Naive thymus-derived CD8-positive, alpha-beta T cell (primary cell): ENCODE data around the gene PRMT5. TPM values are rescaled to one million over a fixed set of nuclear protein-coding genes. Genes with fewer than 3 reads are reported as not detected.

ENCODE experiments used
- ATAC-seq, 2 donors: fragments of 150-1000 bp; cut with Tn5 transposase in 1 of 2; sonication (Bioruptor Pico), chemical (Tn5 transposase) in 1 of 2; 1 replicate in 1 of 2; 2 replicates in 1 of 2; pipeline ENCODE4 v1.10.0; 2021; ENCODE audit warnings: mild to moderate bottlenecking in 2 of 2, moderate library complexity in 2 of 2
- POLR2A ChIA-PET: fragments of 350-600 bp; sonication (Branson Sonifier 250); formaldehyde crosslinking; loops from one replicate; lab custom pipeline; 2021; ENCODE audit warnings: antibody characterized with exemption; lab: Charles Lee
- DNase-seq, 10 donors: peaks; one replicate each; pipeline versions ENCODE4 v3.0.0 to v3.0.0-alpha.2; 2020 to 2022
- H3K27ac Mint-ChIP-seq, 10 donors: one replicate each; pipeline ENCODE4 v1.8.0; 2020 to 2022; ENCODE audit warnings: mild to moderate bottlenecking in 10 of 10, mixed read lengths in 10 of 10, moderate library complexity in 4 of 10, inconsistent platforms in 1 of 10
- H3K27me3 Mint-ChIP-seq, 5 donors: one replicate each; pipeline ENCODE4 v1.8.0; 2021 to 2022; ENCODE audit warnings: mixed read lengths in 5 of 5
- H3K36me3 Mint-ChIP-seq, 3 donors: one replicate each; pipeline ENCODE4 v1.8.0; 2020 to 2022; ENCODE audit warnings: mixed read lengths in 3 of 3, mild to moderate bottlenecking in 2 of 3, inconsistent platforms in 1 of 3
- H3K4me1 Mint-ChIP-seq, 4 donors: one replicate each; pipeline ENCODE4 v1.8.0; 2021 to 2022; ENCODE audit warnings: mixed read lengths in 4 of 4
- H3K4me3 Mint-ChIP-seq, 10 donors: one replicate each; pipeline ENCODE4 v1.8.0; 2020 to 2022; ENCODE audit warnings: mild to moderate bottlenecking in 10 of 10, mixed read lengths in 10 of 10, moderate library complexity in 6 of 10, inconsistent platforms in 1 of 10
- H3K9me3 Mint-ChIP-seq, 9 donors: one replicate each; pipeline ENCODE4 v1.8.0; 2020 to 2022; ENCODE audit warnings: mixed read lengths in 9 of 9, mild to moderate bottlenecking in 3 of 9, inconsistent platforms in 1 of 9, moderate library complexity in 1 of 9
- polyA plus RNA-seq, 3 donors: library from polyadenylated mRNA; unstranded; fragments of 300-500 nt; fragmentation: Illumina TruSeq; gene quantifications; one replicate each; pipeline ENCODE4 v1.2.3, GENCODE V29; 2021
- total RNA-seq, 8 experiments: library from RNA in 2 of 8; stranded (reverse) in 2 of 8; gene quantifications; one replicate each; pipeline ENCODE4 v1.2.3 and lab custom pipeline; 2021 to 2026

PRMT5 gene
- total and polyA plus RNA-seq, 5 experiments from 2014 or later = 37.7 to 67.3 (median 42.4) TPM

- DNase-seq (no peak), ATAC-seq (no peak)
- Mint-ChIP-seq H3K36me3 (peaks cover 0 to 16% (median 0%) of the 10 kb centered on the region in 3 donors), H3K9me3 (no peaks in the 10 kb centered on the region), H3K4me3 (no peak overlapping the region), H3K27me3 (no peaks in the 10 kb centered on the region), H3K4me1 (peaks cover 21 to 31% (median 23%) of the 10 kb centered on the region in 4 donors), H3K27ac (peak overlapping the region in 2 of 10 donors; percentile 24 to 41)
- POLR2A ChIA-PET = interaction anchor here (0.6 to 2.3 kb wide), 2 partner anchors 21 to 322 kb away, joined by 3 to 11 read pairs; partner anchors contain the start of gene LRP10
These were observed 36.7 kb downstream of the PRMT5 start for GRCh38 chr14:22892488-22892887.

DNA sequence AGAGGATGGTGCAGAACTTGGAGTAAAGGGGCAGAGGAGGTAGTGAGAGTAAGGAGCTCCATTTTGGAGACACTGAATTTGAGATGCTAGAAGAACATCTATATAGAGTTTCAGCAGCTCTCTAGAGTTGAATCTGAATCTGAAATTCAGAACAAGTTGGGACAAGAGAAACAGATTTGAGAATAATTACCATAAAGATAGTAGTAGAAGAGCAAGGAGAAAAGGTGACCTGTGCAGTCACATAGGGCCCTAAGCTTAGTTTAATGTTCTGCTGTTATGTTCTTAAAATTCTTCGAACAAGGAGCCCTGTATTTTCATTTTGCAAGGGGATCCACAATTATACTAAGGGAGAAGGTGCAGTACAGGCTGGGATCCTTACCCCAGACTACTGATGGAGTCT lies 38.8 kb downstream of the PRMT5 start:
- peak overlapping the region in 2 of 10 donors; percentile 3 to 24 for H3K4me3 Mint-ChIP-seq
- H3K4me1 Mint-ChIP-seq = peaks cover 24 to 45% (median 39%) of the 10 kb centered on the region in 4 donors
- no peak for DNase-seq
- ATAC-seq = no peak
- POLR2A ChIA-PET = interaction anchor here (0.7 to 11.2 kb wide), 5 partner anchors 9 to 341 kb away, joined by 3 to 118 read pairs (median 5); partner anchors contain the start of gene LRP10
- no peaks in the 10 kb centered on the region for H3K27me3 Mint-ChIP-seq
- H3K36me3 Mint-ChIP-seq = peaks cover 0 to 16% (median 0%) of the 10 kb centered on the region in 3 donors
- peak overlapping the region in 4 of 10 donors; percentile 6 to 49 (median 38) for H3K27ac Mint-ChIP-seq
- H3K9me3 Mint-ChIP-seq = no peaks in the 10 kb centered on the region

DNA sequence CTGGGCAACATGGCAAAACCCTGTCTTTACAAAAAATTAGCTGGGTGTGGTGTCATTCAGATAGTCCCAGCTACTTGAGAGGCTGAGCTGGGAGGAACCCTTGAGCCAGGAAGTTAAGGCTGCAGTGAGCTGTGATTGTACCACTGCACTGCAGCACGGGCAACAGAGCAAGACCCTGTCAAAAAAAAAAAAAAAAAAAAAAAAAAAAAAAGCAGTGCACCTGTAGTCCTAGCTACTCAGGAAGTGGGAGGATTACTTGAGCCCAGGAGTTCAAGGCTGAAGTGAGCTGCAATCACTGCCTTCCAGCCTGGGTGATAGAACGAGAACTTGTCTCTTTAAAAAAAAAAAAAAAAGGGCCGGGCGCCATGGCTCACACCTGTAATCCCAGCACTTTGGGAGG lies 40.5 kb downstream of the PRMT5 start:
- H3K4me1 Mint-ChIP-seq = peaks cover 26 to 54% (median 50%) of the 10 kb centered on the region in 4 donors

GRCh38 chr14:22887990-22888378 lies 41.2 kb downstream of the PRMT5 start:
- no peaks in the 10 kb centered on the region for H3K9me3 Mint-ChIP-seq
- no peaks in the 10 kb centered on the region for H3K27me3 Mint-ChIP-seq
- peaks cover 0 to 10% (median 0%) of the 10 kb centered on the region in 3 donors for H3K36me3 Mint-ChIP-seq
- DNase-seq (peak in 9 of 10 donors; percentile 22 to 70 (median 37)), ATAC-seq (peak; percentile 21 to 36)
- H3K4me3 Mint-ChIP-seq = peak overlapping the region; percentile 82 to 94 (median 90)
- peak overlapping the region; percentile 72 to 95 (median 92) for H3K27ac Mint-ChIP-seq
- POLR2A ChIA-PET = interaction anchor here (0.7 to 11.2 kb wide), 7 partner anchors 8 to 187 kb away, joined by 3 to 118 read pairs (median 4); partner anchors contain the start of genes LRP10 and RBM23
- H3K4me1 Mint-ChIP-seq = peaks cover 27 to 59% (median 56%) of the 10 kb centered on the region in 4 donors

More for the DNA sequence above, 40.5 kb downstream of the PRMT5 start:
- Mint-ChIP-seq H3K27me3 (no peaks in the 10 kb centered on the region), H3K27ac (peak overlapping the region in 9 of 10 donors; percentile 66 to 95 (median 90)), H3K9me3 (no peaks in the 10 kb centered on the region), H3K4me3 (peak overlapping the region; percentile 22 to 94 (median 90)), H3K36me3 (peaks cover 0 to 14% (median 0%) of the 10 kb centered on the region in 3 donors)
- DNase-seq (peak in 2 of 10 donors; percentile 24 to 28), ATAC-seq (no peak)
- POLR2A ChIA-PET = interaction anchor here (0.6 to 11.2 kb wide), 10 partner anchors 8 to 186 kb away, joined by 3 to 118 read pairs (median 4); partner anchors contain the start of genes LRP10 and RBM23

- no peaks in the 10 kb centered on the region for H3K27me3 Mint-ChIP-seq
- peaks cover 31 to 64% (median 61%) of the 10 kb centered on the region in 4 donors for H3K4me1 Mint-ChIP-seq
- ATAC-seq (peak; percentile 16 to 36), DNase-seq (peak in 8 of 10 donors; percentile 9 to 61 (median 17))
- H3K36me3 Mint-ChIP-seq = peaks cover 0 to 10% (median 0%) of the 10 kb centered on the region in 3 donors
- no peaks in the 10 kb centered on the region for H3K9me3 Mint-ChIP-seq
- peak overlapping the region; percentile 82 to 94 (median 90) for H3K4me3 Mint-ChIP-seq
- H3K27ac Mint-ChIP-seq = peak overlapping the region; percentile 90 to 95 (median 92)
- POLR2A ChIA-PET = interaction anchor here (0.5 to 11.2 kb wide), 9 partner anchors 14 to 1920 kb away, joined by 3 to 118 read pairs (median 3); partner anchors contain the start of genes HAUS4 and LRP10
These were observed 41.8 kb downstream of the PRMT5 start for GRCh38 chr14:22887260-22887989.

GRCh38 chr14:22886500-22887259 lies 42.5 kb downstream of the PRMT5 start:
- Mint-ChIP-seq H3K9me3 (no peaks in the 10 kb centered on the region), H3K4me3 (peak overlapping the region; percentile 82 to 94 (median 90)), H3K4me1 (peaks cover 35 to 67% (median 66%) of the 10 kb centered on the region in 4 donors), H3K27me3 (no peaks in the 10 kb centered on the region), H3K27ac (peak overlapping the region; percentile 90 to 95 (median 92)), H3K36me3 (peaks cover 0 to 7% (median 0%) of the 10 kb centered on the region in 3 donors)
- ATAC-seq (peak; percentile 76 to 80), DNase-seq (peak; percentile 53 to 85 (median 65))
- POLR2A ChIA-PET = interaction anchor here (0.5 to 11.2 kb wide), 14 partner anchors 13 to 1919 kb away, joined by 3 to 118 read pairs (median 3); partner anchors contain the start of genes HAUS4, LRP10, PPP1R3E and PRMT5

DNA sequence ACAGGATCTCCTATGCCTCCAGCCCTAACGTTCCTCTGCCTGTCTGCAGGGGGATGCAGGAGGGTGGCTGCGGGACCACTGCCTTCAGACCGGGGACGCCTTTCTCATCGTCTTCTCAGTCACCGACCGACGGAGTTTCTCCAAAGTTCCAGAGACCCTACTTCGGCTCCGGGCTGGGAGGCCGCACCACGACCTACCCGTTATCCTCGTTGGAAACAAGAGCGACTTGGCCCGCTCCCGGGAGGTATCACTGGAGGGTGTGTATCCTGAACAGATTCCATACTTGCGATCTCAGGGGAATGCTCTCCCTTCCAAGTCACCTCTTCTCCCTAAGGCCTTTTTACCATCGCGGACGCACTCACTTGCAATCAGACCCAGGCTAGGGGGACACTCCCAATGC lies 43.2 kb downstream of the PRMT5 start:
- H3K27ac Mint-ChIP-seq = peak overlapping the region; percentile 42 to 90 (median 80)
- peak overlapping the region; percentile 68 to 94 (median 86) for H3K4me3 Mint-ChIP-seq
- ATAC-seq = no peak
- no peaks in the 10 kb centered on the region for H3K9me3 Mint-ChIP-seq
- H3K36me3 Mint-ChIP-seq = peaks cover 0 to 7% (median 0%) of the 10 kb centered on the region in 3 donors
- H3K27me3 Mint-ChIP-seq = no peaks in the 10 kb centered on the region
- peaks cover 35 to 69% (median 67%) of the 10 kb centered on the region in 4 donors for H3K4me1 Mint-ChIP-seq
- POLR2A ChIA-PET = interaction anchor here (0.6 to 11.2 kb wide), 9 partner anchors 13 to 1918 kb away, joined by 3 to 118 read pairs (median 3); partner anchors contain the start of genes HAUS4, LRP10, PPP1R3E and PRMT5
- peak in 1 of 10 donors; percentile 63 for DNase-seq

DNA sequence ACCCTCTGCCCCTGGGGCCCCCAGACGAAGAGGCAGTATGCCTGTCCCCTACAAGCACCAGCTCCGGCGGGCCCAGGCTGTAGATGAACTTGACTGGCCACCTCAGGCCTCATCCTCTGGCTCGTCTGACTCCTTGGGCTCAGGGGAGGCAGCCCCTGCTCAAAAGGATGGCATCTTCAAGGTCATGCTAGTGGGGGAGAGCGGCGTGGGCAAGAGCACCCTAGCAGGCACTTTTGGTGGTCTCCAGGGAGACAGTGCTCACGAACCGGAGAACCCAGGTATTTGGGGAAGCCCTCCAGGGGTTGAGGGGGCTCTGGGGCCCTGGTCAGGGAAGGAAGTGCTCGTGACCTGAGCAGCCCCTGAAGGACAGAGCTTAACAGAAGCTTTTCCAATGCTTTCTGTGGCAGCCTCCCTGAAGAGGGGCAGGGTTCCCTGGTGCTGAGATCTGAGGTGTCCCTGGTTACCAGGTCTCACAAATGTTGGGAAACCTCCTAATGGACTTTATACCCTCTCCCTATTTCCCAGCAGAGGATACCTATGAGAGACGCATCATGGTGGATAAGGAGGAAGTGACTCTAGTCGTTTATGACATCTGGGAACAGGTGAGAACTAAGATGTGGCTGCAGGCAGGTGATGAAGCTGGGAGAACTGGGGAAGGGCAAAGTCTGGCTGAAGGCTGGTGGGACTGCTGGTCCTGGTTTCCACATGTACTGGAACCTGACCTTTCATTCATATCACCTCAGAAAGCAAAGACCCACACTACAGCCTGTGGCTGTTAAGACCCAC lies 44.2 kb downstream of the PRMT5 start:
- ATAC-seq = no peak
- no peaks in the 10 kb centered on the region for H3K9me3 Mint-ChIP-seq
- no peaks in the 10 kb centered on the region for H3K27me3 Mint-ChIP-seq
- H3K4me1 Mint-ChIP-seq = peaks cover 29 to 63% (median 60%) of the 10 kb centered on the region in 4 donors
- POLR2A ChIA-PET = interaction anchor here (0.6 to 11.2 kb wide), 5 partner anchors 12 to 371 kb away, joined by 3 to 118 read pairs (median 4); partner anchors contain the start of gene LRP10
- peak overlapping the region in 8 of 10 donors; percentile 8 to 69 (median 36) for H3K4me3 Mint-ChIP-seq
- peak overlapping the region in 8 of 10 donors; percentile 27 to 75 (median 58) for H3K27ac Mint-ChIP-seq
- no peak for DNase-seq
- H3K36me3 Mint-ChIP-seq = peaks cover 0 to under 1% (median 0%) of the 10 kb centered on the region in 3 donors

GRCh38 chr14:22884076-22884737 lies 45.0 kb downstream of the PRMT5 start:
- no peaks in the 10 kb centered on the region for H3K27me3 Mint-ChIP-seq
- no peaks in the 10 kb centered on the region for H3K9me3 Mint-ChIP-seq
- ATAC-seq (no peak), DNase-seq (no peak)
- peak overlapping the region in 1 of 10 donors; percentile 59 for H3K4me3 Mint-ChIP-seq
- peaks cover 24 to 58% (median 54%) of the 10 kb centered on the region in 4 donors for H3K4me1 Mint-ChIP-seq
- peaks cover 0 to 3% (median 0%) of the 10 kb centered on the region in 3 donors for H3K36me3 Mint-ChIP-seq
- POLR2A ChIA-PET = interaction anchor here (0.6 to 11.2 kb wide), 5 partner anchors 11 to 370 kb away, joined by 3 to 118 read pairs (median 4); partner anchors contain the start of genes LRP10 and RBM23
- H3K27ac Mint-ChIP-seq = peak overlapping the region in 8 of 10 donors; percentile 14 to 75 (median 54)

GRCh38 chr14:22883173-22883976 lies 45.8 kb downstream of the PRMT5 start, which contains the start of gene REM2:
TSS of gene REM2 (plus strand) at chr14:22883222. CDS start at chr14:22883288, 66 bp downstream.
- H3K9me3 Mint-ChIP-seq = no peaks in the 10 kb centered on the region
- peak within 1 kb of the TSS in 1 of 10 donors; percentile 59 for H3K4me3 Mint-ChIP-seq
- peak within 1 kb of the TSS; percentile 14 to 88 (median 63) for H3K27ac Mint-ChIP-seq
- DNase-seq (no peak), ATAC-seq (no peak)
- POLR2A ChIA-PET = interaction anchor here (0.8 to 11.2 kb wide), 5 partner anchors 10 to 72 kb away, joined by 4 to 118 read pairs (median 13); partner anchors contain the start of genes LRP10 and RBM23
- peaks cover 0 to 9% (median 0%) of the 10 kb centered on the region in 3 donors for H3K36me3 Mint-ChIP-seq
- H3K4me1 Mint-ChIP-seq = peaks cover 24 to 54% (median 49%) of the 10 kb centered on the region in 4 donors
- H3K27me3 Mint-ChIP-seq = no peaks in the 10 kb centered on the region
